Measurements from ENCODE around the gene CCDC50.

GRCh38 chr3:191303596-191303995 is 25.6 kb upstream of the CCDC50 start:
- TF ChIP-seq POLR2AphosphoS5 (IDR thresholded peaks at IDR 0.05; ENCODE audit: low read depth) (no peak), CTCF (IDR thresholded peaks at IDR 0.05; ENCODE audit: insufficient read depth, low read length) (no peak)
